NCI-H748 treated with DMSO at 0.1 percent for 48 hours (cell line): ENCODE measurements around the gene ASTN2.

Source experiments
- DNase-seq: peaks from one replicate; lab custom pipeline; 2025; lab: John Stamatoyannopoulos, UW

ASTN2 gene

GRCh38 chr9:116483622-116484491 lies 931.0 kb downstream of the ASTN2 start:
- DNase-seq = no peak

- DNase-seq = no peak
Observed at GRCh38 chr9:116482740-116483139, 932.1 kb downstream of the ASTN2 start.

GRCh38 chr9:116480700-116481099 lies 934.2 kb downstream of the ASTN2 start:
- DNase-seq = no peak

DNA sequence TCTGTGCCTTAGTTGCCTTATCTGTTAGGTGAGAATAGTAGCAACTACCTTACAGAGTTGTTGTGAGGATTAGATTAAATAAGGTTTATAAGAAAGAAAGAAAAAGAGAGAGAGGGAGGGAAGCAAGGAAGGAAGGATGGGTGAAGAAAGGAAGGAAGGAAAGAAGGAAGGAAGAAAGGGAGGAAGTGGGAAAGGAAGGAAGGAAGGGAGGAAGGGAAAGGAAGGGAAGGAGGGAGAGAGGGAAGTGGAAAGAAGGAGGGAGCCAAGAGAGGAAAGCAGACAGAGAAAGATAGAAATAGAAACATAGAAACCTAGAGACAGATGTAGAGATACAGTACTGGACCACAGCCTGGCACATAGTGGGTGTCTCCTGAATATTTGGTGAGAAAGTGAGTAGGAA lies 934.9 kb downstream of the ASTN2 start:
- DNase-seq = no peak

GRCh38 chr9:116479056-116479544 lies 935.8 kb downstream of the ASTN2 start:
- no peak for DNase-seq

GRCh38 chr9:116477584-116478141 lies 937.2 kb downstream of the ASTN2 start:
- DNase-seq = no peak

GRCh38 chr9:116476935-116477381 lies 937.9 kb downstream of the ASTN2 start:
- no peak for DNase-seq

DNA sequence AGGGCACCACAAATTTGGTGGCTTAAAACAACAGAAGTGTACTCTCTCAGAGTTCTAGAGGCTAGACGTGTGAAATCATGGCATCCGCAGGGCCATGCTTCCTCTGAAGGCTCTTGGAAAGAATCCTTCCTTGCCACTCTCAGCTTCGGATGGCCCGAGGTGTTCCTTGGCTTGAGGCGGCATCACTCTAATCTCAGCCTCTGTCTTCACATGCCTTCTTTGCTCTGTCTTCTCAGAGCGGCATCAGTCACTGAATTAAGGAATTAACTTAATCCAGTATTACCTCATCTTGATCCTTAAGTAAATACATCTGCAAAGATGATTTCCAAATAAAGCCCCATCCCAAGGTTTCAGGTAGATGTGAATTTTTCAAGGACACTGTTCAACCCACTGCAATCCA lies 938.9 kb downstream of the ASTN2 start:
- DNase-seq = no peak

GRCh38 chr9:116475201-116475600 lies 939.7 kb downstream of the ASTN2 start:
- DNase-seq = no peak

DNA sequence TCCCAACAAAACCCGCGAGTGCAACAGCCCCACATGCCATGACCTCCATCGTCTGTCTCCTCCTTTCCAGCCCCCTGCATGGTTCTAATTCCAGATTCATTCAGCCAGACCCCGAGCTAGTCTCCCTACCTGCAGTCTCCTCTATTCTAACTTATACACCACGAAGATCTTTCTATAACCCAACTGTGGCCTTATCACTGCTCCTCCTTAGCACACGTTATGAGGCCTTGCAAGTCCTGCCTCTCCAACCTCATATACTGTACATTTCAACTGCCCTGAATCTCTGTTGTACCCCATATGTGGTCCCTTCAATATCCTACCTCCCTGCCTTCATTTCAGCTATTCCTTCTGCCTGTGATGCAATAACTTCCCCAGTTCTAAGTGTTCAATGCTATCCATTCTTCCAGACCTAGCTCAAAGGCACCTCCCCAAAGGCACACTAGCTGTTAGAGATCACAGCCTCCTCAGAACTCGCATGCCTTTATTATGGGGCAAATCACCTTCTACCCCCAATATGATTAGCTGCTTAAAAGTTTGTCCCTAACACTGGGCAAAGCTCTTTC lies 942.8 kb downstream of the ASTN2 start:
- DNase-seq = no peak

GRCh38 chr9:116471093-116471906 lies 943.6 kb downstream of the ASTN2 start:
- DNase-seq = no peak

DNA sequence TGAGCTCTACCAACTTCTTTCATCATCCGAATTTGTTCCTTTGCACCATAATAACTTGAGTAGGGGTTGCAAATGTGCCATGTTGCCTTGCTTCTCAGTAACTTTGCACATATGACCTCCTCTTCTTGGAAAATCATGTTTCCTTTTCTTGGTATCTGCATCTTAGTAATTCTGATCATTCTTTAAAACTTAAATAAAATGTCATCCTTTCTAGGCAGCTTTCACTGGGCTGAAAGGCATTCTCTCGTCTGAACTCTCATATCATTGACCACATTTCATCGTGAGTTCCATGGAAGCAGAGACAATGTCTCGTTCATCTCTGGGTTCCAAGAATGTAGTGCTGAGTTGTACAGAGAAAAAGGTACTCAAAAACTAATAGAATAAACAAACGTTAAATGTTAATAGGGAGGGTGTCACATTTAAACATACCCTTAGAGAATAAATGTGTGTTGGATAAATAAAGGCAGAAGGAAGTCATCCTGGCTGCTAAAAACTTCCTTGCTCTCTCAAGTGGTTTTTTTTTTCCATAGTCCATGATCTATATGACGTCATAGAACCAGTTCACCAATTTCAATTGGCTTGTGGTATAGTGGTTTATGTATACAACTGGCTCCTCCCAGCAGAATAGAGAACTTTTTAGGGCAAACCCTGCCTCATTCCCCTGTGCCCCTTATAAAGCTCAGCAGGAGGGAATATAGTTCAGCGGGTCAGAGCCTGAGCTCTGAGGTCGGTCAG lies 945.9 kb downstream of the ASTN2 start:
- DNase-seq = no peak

- no peak for DNase-seq
Observed at GRCh38 chr9:116468369-116468768, 946.5 kb downstream of the ASTN2 start.

- DNase-seq = no peak
Observed at GRCh38 chr9:116467740-116468351, 947.0 kb downstream of the ASTN2 start.

GRCh38 chr9:116466271-116467235 lies 948.3 kb downstream of the ASTN2 start:
- no peak for DNase-seq

DNA sequence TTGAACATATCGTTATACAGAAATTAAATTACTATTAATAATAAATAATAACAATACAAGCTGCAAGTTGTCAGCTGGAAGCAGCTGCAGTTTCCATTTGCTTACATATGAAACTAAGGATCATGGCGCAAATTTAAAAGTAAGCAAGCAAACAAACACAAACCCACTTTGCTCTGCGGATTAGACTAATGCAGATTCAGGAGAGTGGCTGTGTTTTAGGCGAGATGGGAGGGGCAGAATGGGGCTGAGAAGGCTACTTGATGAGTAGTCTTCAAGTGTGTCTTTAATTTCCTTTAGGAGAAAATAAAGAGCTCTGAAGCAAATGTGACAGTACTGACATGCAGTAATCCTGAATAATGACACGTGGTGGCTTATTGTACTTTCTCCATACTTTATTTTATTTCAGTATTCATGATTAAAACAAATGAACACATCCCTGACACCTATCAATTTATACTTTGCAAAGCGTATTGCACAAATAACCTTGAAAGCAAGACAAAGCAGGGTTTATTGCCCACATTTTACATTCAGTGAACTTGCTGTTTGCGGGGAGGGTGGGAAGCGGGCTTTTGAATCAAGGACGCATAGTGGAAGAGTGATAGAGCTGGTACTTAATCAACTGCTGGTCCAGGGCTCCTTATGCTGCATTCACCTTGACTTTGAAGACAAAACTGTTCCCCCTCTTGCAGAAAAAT lies 949.1 kb downstream of the ASTN2 start:
- DNase-seq = no peak

GRCh38 chr9:116464987-116465571 lies 949.8 kb downstream of the ASTN2 start:
- DNase-seq = no peak

DNA sequence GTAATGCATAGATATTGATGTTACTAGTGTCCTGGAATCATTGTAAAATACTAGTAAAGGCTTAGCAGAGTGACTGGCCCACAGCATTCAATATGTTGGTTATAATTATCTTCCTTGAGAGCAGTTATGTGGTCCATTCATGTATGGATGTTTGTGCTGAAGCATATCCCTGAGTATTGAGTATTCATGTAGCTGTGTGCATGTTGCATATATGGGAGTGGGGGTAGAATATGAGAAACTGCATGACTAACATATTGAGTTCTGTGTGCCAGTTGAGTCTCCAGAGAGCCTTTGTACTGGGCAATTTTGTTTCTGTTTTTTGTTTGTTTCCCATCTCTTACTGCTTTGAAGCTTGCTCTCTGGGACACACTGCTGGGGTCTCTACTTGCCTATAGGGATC lies 950.4 kb downstream of the ASTN2 start:
- no peak for DNase-seq

GRCh38 chr9:116461632-116462031 lies 953.2 kb downstream of the ASTN2 start:
- no peak for DNase-seq
